ENCODE measurements around the gene EXOSC5.
"Not testable (repeated sequence)": the region's sequence is repeated elsewhere in the genome, so short reads cannot be mapped to it uniquely, and the experiment has no call there.

The EXOSC5 gene

GRCh38 chr19:41426116-41426841 lies 29.1 kb upstream of the EXOSC5 start:
- no peak for DNase-seq (ENCODE audit: low spot score)

GRCh38 chr19:41425174-41426115 lies 28.3 kb upstream of the EXOSC5 start:
- DNase-seq (ENCODE audit: low spot score) = no peak

DNA sequence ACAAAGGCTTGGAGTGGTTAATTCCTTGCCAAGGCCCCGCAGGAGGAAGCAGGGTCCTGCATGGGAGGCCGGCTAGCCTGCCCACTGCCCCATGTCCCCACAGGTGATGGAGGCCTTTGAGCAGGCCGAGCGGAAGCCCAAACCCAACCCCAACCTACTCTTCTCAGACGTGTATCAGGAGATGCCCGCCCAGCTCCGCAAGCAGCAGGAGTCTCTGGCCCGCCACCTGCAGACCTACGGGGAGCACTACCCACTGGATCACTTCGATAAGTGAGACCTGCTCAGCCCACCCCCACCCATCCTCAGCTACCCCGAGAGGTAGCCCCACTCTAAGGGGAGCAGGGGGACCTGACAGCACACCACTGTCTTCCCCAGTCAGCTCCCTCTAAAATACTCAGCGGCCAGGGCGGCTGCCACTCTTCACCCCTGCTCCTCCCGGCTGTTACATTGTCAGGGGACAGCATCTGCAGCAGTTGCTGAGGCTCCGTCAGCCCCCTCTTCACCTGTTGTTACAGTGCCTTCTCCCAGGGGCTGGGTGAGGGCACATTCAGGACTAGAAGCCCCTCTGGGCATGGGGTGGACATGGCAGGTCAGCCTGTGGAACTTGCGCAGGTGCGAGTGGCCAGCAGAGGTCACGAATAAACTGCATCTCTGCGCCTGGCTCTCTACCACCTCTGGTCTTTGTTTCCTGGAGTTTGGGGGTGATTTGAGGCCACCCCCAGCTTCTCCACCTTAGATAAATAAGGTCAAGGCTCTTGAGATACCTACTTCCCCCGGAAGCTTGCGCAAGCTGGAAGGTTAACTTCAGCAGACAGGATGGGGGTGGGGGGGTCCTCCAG lies 27.4 kb upstream of the EXOSC5 start:
- DNase-seq (ENCODE audit: low spot score) = no peak

- no peak for DNase-seq (ENCODE audit: low spot score)
These were observed 25.8 kb upstream of the EXOSC5 start for GRCh38 chr19:41422955-41423354.

GRCh38 chr19:41422456-41422855 lies 25.3 kb upstream of the EXOSC5 start:
- no peak for DNase-seq (ENCODE audit: low spot score)

DNA sequence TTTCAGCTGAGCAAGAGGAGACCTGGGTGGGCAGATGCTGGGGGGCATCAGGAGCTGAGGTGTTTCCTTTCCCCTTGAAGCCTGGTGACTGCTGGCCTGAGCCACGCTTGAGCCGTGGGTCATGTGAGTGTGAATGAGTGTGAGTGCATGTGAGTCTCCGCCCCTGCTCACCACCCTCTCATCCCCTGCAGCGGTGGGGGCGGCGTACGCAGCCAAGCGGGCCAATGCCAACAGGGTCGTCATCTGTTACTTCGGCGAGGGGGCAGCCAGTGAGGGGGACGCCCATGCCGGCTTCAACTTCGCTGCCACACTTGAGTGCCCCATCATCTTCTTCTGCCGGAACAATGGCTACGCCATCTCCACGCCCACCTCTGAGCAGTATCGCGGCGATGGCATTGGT lies 24.8 kb upstream of the EXOSC5 start:
- no peak for DNase-seq (ENCODE audit: low spot score)

DNA sequence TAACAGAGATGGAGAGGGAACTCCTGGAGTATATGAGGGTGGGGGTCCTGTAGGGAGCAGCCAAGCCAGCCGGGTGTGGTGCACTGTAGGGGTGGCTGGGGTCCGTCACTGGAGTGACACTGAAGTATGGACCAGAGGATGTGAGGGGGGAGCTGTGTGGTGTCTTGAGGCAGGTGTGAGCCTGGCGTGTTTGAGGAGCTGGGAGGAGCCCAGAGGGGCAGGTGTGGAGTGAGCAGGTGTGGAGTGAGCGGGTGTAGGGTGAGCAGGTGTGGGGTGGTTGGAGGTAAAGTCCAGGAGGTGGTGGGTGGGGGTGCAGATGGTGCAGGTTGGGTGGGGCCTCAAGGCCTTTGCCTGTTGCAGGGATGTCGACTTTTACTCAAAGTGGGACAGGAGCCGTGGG lies 24.2 kb upstream of the EXOSC5 start:
- DNase-seq (ENCODE audit: low spot score) = no peak

GRCh38 chr19:41420101-41420880 lies 23.1 kb upstream of the EXOSC5 start:
- DNase-seq (ENCODE audit: low spot score) = no peak

- DNase-seq (ENCODE audit: low spot score) = no peak
These were observed 19.1 kb upstream of the EXOSC5 start for GRCh38 chr19:41416194-41416674.

GRCh38 chr19:41415154-41415571 lies 18.0 kb upstream of the EXOSC5 start:
- no peak for DNase-seq (ENCODE audit: low spot score)

DNA sequence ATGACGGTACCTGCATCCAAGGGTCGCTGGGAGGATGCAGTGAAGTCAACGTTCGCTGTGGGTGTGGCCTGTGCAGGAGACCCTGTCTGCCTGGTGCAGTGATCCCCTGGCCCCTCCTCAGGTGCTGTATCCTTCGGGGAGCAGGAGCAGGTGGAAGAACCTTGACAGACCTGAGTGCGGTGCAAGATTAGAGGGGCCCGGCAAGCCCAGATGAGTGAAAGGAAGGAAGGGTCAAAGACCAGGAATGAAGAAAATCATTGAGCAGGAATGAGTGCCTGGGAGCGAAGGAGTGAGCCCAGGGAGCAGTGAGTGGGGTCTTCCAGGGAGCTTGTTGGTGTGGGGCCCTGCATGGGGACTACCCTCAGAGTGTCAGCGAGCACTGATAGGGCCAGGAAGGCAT lies 17.3 kb upstream of the EXOSC5 start:
- no peak for DNase-seq (ENCODE audit: low spot score)

DNA sequence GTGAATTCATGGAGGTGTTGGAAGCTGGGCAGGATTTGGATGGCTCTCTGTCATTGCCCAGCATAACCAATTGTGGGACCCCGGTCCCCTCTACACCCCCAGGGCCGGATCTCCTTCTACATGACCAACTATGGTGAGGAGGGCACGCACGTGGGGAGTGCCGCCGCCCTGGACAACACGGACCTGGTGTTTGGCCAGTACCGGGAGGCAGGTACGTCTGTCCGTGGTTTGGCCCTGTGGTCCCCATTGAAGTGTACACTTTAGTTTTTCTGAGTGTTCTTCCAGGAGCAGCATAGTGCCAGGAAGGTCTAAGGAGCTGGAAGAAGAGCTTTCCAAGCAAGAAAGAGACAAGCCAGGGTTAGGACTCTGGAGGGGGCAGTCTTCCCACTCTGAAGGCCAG lies 16.8 kb upstream of the EXOSC5 start:
- DNase-seq (ENCODE audit: low spot score) = no peak

DNA sequence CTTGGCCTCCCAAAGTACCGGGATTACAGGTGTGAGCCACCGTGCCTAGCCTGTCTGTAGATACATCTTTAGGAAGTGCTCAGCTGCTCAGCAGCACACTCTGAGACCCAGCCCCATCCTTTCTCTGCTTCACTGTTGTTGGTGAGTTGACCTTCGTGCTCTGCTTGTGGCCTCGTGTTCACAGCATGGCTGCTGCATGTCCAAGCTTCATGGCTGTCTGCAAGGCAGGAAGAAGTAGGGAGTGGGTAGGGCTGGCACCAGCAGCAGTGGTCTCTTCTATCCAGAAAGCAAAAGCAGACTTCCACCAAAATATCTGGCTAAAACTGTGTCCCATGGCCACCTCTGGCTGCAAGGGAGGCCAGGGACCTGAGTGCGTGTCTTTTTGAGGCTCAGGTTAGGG lies 15.8 kb upstream of the EXOSC5 start:
- no peak for DNase-seq (ENCODE audit: low spot score)

DNA sequence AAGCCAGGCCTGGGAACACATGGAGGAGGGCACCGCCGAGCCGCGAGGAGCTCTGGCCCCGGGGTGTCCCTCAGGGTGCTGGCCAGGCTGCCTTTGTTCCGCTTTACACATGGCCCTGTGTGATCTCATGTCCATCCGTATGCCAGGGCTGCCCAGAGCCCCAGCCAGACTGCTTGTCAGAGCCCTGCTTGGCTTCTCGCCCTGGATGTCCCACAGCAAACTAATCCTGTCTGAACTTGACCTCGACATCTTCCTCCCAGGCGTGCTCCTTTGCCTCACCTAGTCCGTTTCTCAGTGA lies 14.8 kb upstream of the EXOSC5 start:
- DNase-seq (ENCODE audit: low spot score) = no peak

DNA sequence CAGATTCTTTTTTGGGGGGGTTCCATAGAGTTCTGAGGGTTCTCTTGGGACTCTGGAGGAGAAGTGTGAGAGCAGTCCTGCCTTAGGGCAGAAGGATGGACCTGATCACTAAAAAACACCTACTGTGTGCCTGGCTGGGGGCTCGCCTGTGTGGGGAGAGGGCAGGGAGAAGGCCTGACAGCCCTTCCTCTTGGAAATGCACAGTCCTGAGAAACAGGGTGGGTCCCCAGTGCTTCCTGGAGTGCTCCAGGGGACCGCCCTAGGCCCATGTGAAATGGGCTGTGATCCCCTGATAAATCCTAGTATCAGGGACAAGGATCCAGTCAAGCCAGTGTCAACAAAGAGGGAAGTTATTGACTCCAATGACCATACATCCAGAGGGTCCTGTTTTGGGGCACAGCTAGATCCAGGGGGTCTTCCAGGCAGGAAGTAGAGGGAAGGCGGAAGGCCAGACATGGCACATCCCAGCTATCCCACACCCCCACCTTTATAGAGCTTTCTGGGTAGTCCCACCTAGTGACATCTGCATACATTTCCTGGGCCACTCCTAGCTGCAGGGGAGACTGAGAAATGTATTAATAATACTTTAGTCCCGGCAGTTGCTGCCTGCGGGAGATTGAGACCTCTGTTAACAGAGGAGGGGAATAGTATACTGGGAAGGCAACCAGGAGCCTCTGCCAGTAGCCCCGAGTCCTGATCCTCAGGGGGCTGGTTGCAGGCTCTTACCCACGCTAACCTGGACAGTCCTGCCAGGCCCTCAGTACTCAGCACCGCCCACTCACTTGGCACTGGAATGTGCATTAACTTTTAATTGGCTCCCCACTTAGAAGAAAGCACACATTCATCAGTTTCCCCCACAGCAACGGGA lies 14.2 kb upstream of the EXOSC5 start:
- no peak for DNase-seq (ENCODE audit: low spot score)

- DNase-seq (ENCODE audit: low spot score) = no peak
These were observed 13.3 kb upstream of the EXOSC5 start for GRCh38 chr19:41410336-41411054.

- DNase-seq (ENCODE audit: low spot score) = no peak
These were observed 12.1 kb upstream of the EXOSC5 start for GRCh38 chr19:41409288-41409687.

- not testable (repeated sequence) for DNase-seq (ENCODE audit: low spot score)
These were observed 11.7 kb upstream of the EXOSC5 start for GRCh38 chr19:41408846-41409245.

DNA sequence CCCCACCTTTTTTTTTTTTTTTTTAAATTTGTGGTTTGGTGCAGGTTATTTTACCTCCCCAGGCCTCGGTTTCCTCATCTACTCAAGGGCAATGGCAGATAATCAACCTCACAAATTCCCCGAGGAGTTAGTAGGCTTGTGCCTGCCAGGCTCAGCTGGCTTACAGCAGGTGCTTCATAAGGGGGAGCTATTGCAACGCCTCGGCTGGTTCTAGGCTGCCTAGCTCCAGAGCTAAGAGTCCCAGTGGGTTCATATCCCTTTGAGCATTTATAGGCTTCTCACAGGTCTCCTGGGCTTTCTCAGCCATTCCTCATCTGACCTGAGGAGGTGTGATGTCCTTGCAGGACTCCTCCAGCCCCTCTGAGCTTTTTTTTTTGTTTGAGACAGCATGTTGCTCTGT lies 11.1 kb upstream of the EXOSC5 start:
- DNase-seq (ENCODE audit: low spot score) = no peak

DNA sequence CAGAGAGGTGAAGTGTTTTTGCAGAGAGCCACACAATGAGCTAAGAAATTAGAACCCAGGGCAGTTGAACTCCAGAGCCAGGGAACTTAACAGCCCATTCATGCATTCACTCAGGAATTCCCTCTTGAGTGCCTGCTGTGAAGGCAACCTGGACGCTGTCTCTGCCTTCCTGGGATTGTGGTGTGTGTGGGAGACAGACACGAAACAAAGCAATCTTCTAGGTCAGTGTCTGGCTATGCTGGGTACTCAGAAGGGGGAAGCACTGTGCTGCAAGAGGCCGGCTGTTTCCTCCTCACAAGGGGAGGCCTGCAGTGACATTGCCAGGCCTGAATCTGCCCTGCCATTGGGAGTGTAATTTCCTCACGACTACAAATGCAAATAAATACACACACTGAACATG lies 10.1 kb upstream of the EXOSC5 start:
- no peak for DNase-seq (ENCODE audit: low spot score)
